ENCODE data around the gene PSD. TPM values are rescaled to one million over a fixed set of nuclear protein-coding genes. Genes with fewer than 3 reads are reported as not detected.

The PSD gene
- total and polyA plus RNA-seq, 2 donors from 2014 or later: 1.2 to 2.2 TPM

DNA sequence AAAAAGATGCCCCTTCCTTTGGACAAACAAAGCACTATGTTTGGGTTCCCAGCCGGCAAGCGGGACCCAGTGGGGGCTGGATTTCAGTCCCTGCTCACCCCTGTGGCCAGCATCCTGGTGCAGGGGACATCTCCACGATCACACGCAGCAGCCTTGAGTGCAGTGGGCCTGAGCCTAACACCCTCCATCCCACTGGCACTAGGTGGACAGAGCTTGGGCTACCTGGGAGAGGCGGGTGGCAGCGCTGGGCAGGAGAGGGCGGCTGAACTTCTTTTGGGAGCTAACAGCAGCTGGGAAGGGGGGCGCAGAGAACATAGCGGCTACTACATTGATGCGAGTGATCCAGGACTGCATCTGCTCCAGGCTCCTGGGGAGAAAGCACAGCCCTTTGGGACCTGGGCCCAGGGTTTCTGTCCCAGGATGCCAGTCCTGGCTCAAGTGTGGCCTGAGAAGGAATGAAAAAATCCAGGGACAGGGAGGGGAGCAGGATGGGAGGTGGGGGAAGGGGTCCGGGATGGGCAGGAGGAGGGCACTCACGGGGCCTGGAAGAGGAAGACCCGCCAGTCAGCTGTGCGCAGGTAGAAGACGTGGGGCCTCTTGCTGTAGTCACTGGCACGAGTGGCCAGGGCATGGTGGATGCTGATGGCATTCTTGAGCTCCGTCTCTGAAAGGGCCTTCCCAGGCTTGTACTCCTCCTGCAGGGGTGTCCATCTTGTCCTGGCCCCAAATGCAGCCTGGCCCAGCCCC lies 14.1 kb downstream of the PSD start:
- H3K27me3 ChIP-seq (ENCODE audit: control insufficient read depth, insufficient read depth, low read length): no peaks in the 10 kb centered on the region
- peak in 1 of 5 donors; percentile 64 for DNase-seq
- intact Hi-C loops (cut with DNase I): no loop called here
- TF ChIP-seq, protein P1, sequence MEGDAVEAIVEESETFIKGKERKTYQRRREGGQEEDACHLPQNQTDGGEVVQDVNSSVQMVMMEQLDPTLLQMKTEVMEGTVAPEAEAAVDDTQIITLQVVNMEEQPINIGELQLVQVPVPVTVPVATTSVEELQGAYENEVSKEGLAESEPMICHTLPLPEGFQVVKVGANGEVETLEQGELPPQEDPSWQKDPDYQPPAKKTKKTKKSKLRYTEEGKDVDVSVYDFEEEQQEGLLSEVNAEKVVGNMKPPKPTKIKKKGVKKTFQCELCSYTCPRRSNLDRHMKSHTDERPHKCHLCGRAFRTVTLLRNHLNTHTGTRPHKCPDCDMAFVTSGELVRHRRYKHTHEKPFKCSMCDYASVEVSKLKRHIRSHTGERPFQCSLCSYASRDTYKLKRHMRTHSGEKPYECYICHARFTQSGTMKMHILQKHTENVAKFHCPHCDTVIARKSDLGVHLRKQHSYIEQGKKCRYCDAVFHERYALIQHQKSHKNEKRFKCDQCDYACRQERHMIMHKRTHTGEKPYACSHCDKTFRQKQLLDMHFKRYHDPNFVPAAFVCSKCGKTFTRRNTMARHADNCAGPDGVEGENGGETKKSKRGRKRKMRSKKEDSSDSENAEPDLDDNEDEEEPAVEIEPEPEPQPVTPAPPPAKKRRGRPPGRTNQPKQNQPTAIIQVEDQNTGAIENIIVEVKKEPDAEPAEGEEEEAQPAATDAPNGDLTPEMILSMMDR (IDR thresholded peaks at IDR 0.05; ENCODE audit: borderline replicate concordance, extremely low read depth, insufficient read depth): no peak
- no peak overlapping the region for H3K27ac ChIP-seq (ENCODE audit: low read depth in 2 of 2, low read length in 2 of 2)
- H3K9me3 ChIP-seq (ENCODE audit: control insufficient read depth in 2 of 3, insufficient read depth in 1 of 3, low read length in 3 of 3): no peaks in the 10 kb centered on the region
- H3K4me1 ChIP-seq (ENCODE audit: control insufficient read depth in 2 of 3, insufficient read depth in 2 of 3, low read depth in 1 of 3, low read length in 3 of 3): peaks cover 0 to 4% (median under 1%) of the 10 kb centered on the region in 3 donors
- H3K36me3 ChIP-seq (ENCODE audit: control insufficient read depth in 2 of 3, insufficient read depth in 3 of 3, low read length in 3 of 3): no peaks in the 10 kb centered on the region
- FAIRE-seq: no peak
- H3K9ac ChIP-seq (ENCODE audit: low read length in 3 of 3): no peak overlapping the region
- H3K4me3 ChIP-seq (ENCODE audit: low read length in 3 of 3): no peak overlapping the region

DNA sequence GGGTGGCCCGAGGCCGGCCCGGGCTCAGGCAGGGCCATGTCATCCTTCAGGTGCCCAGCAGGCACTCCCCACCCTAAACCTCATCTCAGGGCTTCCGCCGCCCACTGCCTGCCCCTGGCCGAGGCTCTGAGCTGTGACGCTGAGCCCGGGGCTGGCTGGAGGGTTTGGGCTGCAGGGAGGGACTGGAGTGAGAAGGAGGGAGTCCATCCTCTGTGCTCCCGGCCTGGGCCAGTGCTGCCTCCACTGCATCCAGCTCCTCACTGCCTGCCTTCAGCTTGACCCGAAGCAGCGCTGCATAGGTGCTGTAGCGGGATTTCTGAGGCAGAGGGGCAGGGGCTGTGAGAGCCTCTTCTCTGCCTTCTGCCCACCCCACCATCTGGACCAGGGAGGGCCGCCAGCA lies 15.5 kb downstream of the PSD start:
- Histone ChIP-seq H3K4me1 (ENCODE audit: control insufficient read depth in 2 of 3, insufficient read depth in 2 of 3, low read depth in 1 of 3, low read length in 3 of 3) (peaks cover 0 to 4% (median 0%) of the 10 kb centered on the region in 3 donors), H3K9ac (ENCODE audit: low read length in 3 of 3) (no peak overlapping the region), H3K27ac (ENCODE audit: low read depth in 2 of 2, low read length in 2 of 2) (no peak overlapping the region), H3K4me3 (ENCODE audit: low read length in 3 of 3) (no peak overlapping the region), H3K9me3 (ENCODE audit: control insufficient read depth in 2 of 3, insufficient read depth in 1 of 3, low read length in 3 of 3) (no peaks in the 10 kb centered on the region), H3K27me3 (ENCODE audit: control insufficient read depth, insufficient read depth, low read length) (no peaks in the 10 kb centered on the region), H3K36me3 (ENCODE audit: control insufficient read depth in 2 of 3, insufficient read depth in 3 of 3, low read length in 3 of 3) (no peaks in the 10 kb centered on the region)
- FAIRE-seq (no peak), DNase-seq (peak in 2 of 5 donors; percentile 35 to 67)
- intact Hi-C loops (cut with DNase I): no loop called here
- TF ChIP-seq, protein P1 (IDR thresholded peaks at IDR 0.05; ENCODE audit: borderline replicate concordance, extremely low read depth, insufficient read depth): no peak

GRCh38 chr10:102402512-102402896 lies 16.1 kb downstream of the PSD start:
- H3K27ac ChIP-seq (ENCODE audit: low read depth in 2 of 2, low read length in 2 of 2): no peak overlapping the region
- H3K9me3 ChIP-seq (ENCODE audit: control insufficient read depth in 2 of 3, insufficient read depth in 1 of 3, low read length in 3 of 3): no peaks in the 10 kb centered on the region
- H3K4me1 ChIP-seq (ENCODE audit: control insufficient read depth in 2 of 3, insufficient read depth in 2 of 3, low read depth in 1 of 3, low read length in 3 of 3): peaks cover 0 to 4% (median 0%) of the 10 kb centered on the region in 3 donors
- TF ChIP-seq, protein P1 (IDR thresholded peaks at IDR 0.05; ENCODE audit: borderline replicate concordance, extremely low read depth, insufficient read depth): no peak
- no peaks in the 10 kb centered on the region for H3K27me3 ChIP-seq (ENCODE audit: control insufficient read depth, insufficient read depth, low read length)
- no peak for DNase-seq
- no peak overlapping the region for H3K4me3 ChIP-seq (ENCODE audit: low read length in 3 of 3)
- intact Hi-C loops (cut with DNase I): no loop called here
- no peak overlapping the region for H3K9ac ChIP-seq (ENCODE audit: low read length in 3 of 3)
- peaks cover 0 to 5% (median 0%) of the 10 kb centered on the region in 3 donors for H3K36me3 ChIP-seq (ENCODE audit: control insufficient read depth in 2 of 3, insufficient read depth in 3 of 3, low read length in 3 of 3)
- FAIRE-seq: no peak

All from kidney (tissue), 14 donors.